ENCODE data around the gene GRK3.

Gene GRK3

GRCh38 chr22:25644122-25644521, 79.6 kb downstream of the GRK3 start:
- no CpG with 5 or more reads among the region's 3 CpGs for WGBS (ENCODE audit: extremely low coverage, insufficient coverage, insufficient read length)
- no peak overlapping the region for H3K4me2 ChIP-seq (ENCODE audit: low read length)

GRCh38 chr22:25645266-25645665, 80.8 kb downstream of the GRK3 start:
- H2BK5ac ChIP-seq (ENCODE audit: low read depth, low read length, poor library complexity) = no peak overlapping the region
- no peak overlapping the region for H4K12ac ChIP-seq (ENCODE audit: low read depth, low read length)
- no peak for DNase-seq
- H3K36me3 ChIP-seq (ENCODE audit: control insufficient read depth in 1 of 2, insufficient read depth in 2 of 2, low read length in 2 of 2) = no peaks in the 10 kb centered on the region
- H2BK12ac ChIP-seq (ENCODE audit: low read length) = no peak overlapping the region
- no peaks in the 10 kb centered on the region for H3K4me1 ChIP-seq (ENCODE audit: control insufficient read depth in 1 of 2, insufficient read depth in 2 of 2, low read length in 2 of 2)
- no peak overlapping the region for H3K4me2 ChIP-seq (ENCODE audit: low read length)
- no peak overlapping the region for H3K4ac ChIP-seq (ENCODE audit: low read depth, low read length)
- H4K8ac ChIP-seq (ENCODE audit: low read depth, low read length) = no peak overlapping the region
- H3K9me3 ChIP-seq (ENCODE audit: insufficient read depth, low read depth, low read length) = no peaks in the 10 kb centered on the region
- no peak overlapping the region for H2AFZ ChIP-seq (ENCODE audit: insufficient read depth, low read length, poor library complexity)
- H3K14ac ChIP-seq (ENCODE audit: low read length) = no peak overlapping the region
- H2AK5ac ChIP-seq (ENCODE audit: low read length) = no peak overlapping the region
- no peak overlapping the region for H3K27ac ChIP-seq (ENCODE audit: low read depth, low read length)
- no peaks in the 10 kb centered on the region for H3K79me2 ChIP-seq (ENCODE audit: control insufficient read depth, insufficient read depth, low read length, poor library complexity)
- no peak overlapping the region for H3K4me3 ChIP-seq (ENCODE audit: low read depth, low read length)
- WGBS (ENCODE audit: extremely low coverage, insufficient coverage, insufficient read length) = no CpG with 5 or more reads among the region's 6 CpGs
- no peaks in the 10 kb centered on the region for H3K27me3 ChIP-seq (ENCODE audit: insufficient read depth, low read length)
- H3K9ac ChIP-seq (ENCODE audit: low read length) = no peak overlapping the region
- no peak overlapping the region for H3K18ac ChIP-seq (ENCODE audit: low read length)
- no peak overlapping the region for H2BK120ac ChIP-seq (ENCODE audit: insufficient read depth, low read length, poor library complexity)
- no peaks in the 10 kb centered on the region for H3K79me1 ChIP-seq (ENCODE audit: low read length)
- H4K91ac ChIP-seq (ENCODE audit: low read depth, low read length) = no peak overlapping the region
- H3K23ac ChIP-seq (ENCODE audit: low read length) = no peak overlapping the region

More at GRCh38 chr22:25644122-25644521, 79.6 kb downstream of the GRK3 start:
- no peak overlapping the region for H3K9ac ChIP-seq (ENCODE audit: low read length)
- no peak overlapping the region for H4K8ac ChIP-seq (ENCODE audit: low read depth, low read length)
- H3K27me3 ChIP-seq (ENCODE audit: insufficient read depth, low read length) = no peaks in the 10 kb centered on the region
- no peak overlapping the region for H4K12ac ChIP-seq (ENCODE audit: low read depth, low read length)
- H3K27ac ChIP-seq (ENCODE audit: low read depth, low read length) = no peak overlapping the region
- H3K18ac ChIP-seq (ENCODE audit: low read length) = no peak overlapping the region
- no peak overlapping the region for H2AFZ ChIP-seq (ENCODE audit: insufficient read depth, low read length, poor library complexity)
- no peak overlapping the region for H2AK5ac ChIP-seq (ENCODE audit: low read length)
- H3K4ac ChIP-seq (ENCODE audit: low read depth, low read length) = no peak overlapping the region
- H3K4me3 ChIP-seq (ENCODE audit: low read depth, low read length) = no peak overlapping the region
- H3K23ac ChIP-seq (ENCODE audit: low read length) = no peak overlapping the region
- H2BK5ac ChIP-seq (ENCODE audit: low read depth, low read length, poor library complexity) = no peak overlapping the region
- H3K14ac ChIP-seq (ENCODE audit: low read length) = no peak overlapping the region
- H3K9me3 ChIP-seq (ENCODE audit: insufficient read depth, low read depth, low read length) = no peaks in the 10 kb centered on the region
- no peak overlapping the region for H4K91ac ChIP-seq (ENCODE audit: low read depth, low read length)
- H2BK12ac ChIP-seq (ENCODE audit: low read length) = no peak overlapping the region
- no peaks in the 10 kb centered on the region for H3K79me2 ChIP-seq (ENCODE audit: control insufficient read depth, insufficient read depth, low read length, poor library complexity)
- H3K4me1 ChIP-seq (ENCODE audit: control insufficient read depth in 1 of 2, insufficient read depth in 2 of 2, low read length in 2 of 2) = no peaks in the 10 kb centered on the region
- no peaks in the 10 kb centered on the region for H3K36me3 ChIP-seq (ENCODE audit: control insufficient read depth in 1 of 2, insufficient read depth in 2 of 2, low read length in 2 of 2)
- DNase-seq = no peak
- H2BK120ac ChIP-seq (ENCODE audit: insufficient read depth, low read length, poor library complexity) = no peak overlapping the region
- H3K79me1 ChIP-seq (ENCODE audit: low read length) = no peaks in the 10 kb centered on the region

GRCh38 chr22:25645964-25646363, 81.5 kb downstream of the GRK3 start:
- Histone ChIP-seq H3K4ac (ENCODE audit: low read depth, low read length) (no peak overlapping the region), H2AK5ac (ENCODE audit: low read length) (no peak overlapping the region), H3K9ac (ENCODE audit: low read length) (no peak overlapping the region), H3K18ac (ENCODE audit: low read length) (no peak overlapping the region), H3K4me2 (ENCODE audit: low read length) (no peak overlapping the region), H4K12ac (ENCODE audit: low read depth, low read length) (no peak overlapping the region), H4K91ac (ENCODE audit: low read depth, low read length) (no peak overlapping the region), H3K36me3 (ENCODE audit: control insufficient read depth in 1 of 2, insufficient read depth in 2 of 2, low read length in 2 of 2) (no peaks in the 10 kb centered on the region), H3K79me2 (ENCODE audit: control insufficient read depth, insufficient read depth, low read length, poor library complexity) (no peaks in the 10 kb centered on the region), H2AFZ (ENCODE audit: insufficient read depth, low read length, poor library complexity) (no peak overlapping the region), H3K4me3 (ENCODE audit: low read depth, low read length) (no peak overlapping the region), H3K4me1 (ENCODE audit: control insufficient read depth in 1 of 2, insufficient read depth in 2 of 2, low read length in 2 of 2) (no peaks in the 10 kb centered on the region), H2BK12ac (ENCODE audit: low read length) (no peak overlapping the region), H2BK5ac (ENCODE audit: low read depth, low read length, poor library complexity) (no peak overlapping the region), H3K79me1 (ENCODE audit: low read length) (no peaks in the 10 kb centered on the region), H3K14ac (ENCODE audit: low read length) (no peak overlapping the region), H3K23ac (ENCODE audit: low read length) (no peak overlapping the region), H2BK120ac (ENCODE audit: insufficient read depth, low read length, poor library complexity) (no peak overlapping the region), H3K9me3 (ENCODE audit: insufficient read depth, low read depth, low read length) (no peaks in the 10 kb centered on the region), H3K27me3 (ENCODE audit: insufficient read depth, low read length) (no peaks in the 10 kb centered on the region), H3K27ac (ENCODE audit: low read depth, low read length) (no peak overlapping the region), H4K8ac (ENCODE audit: low read depth, low read length) (no peak overlapping the region)
- no CpG with 5 or more reads among the region's 1 CpG for WGBS (ENCODE audit: extremely low coverage, insufficient coverage, insufficient read length)
- DNase-seq = no peak

GRCh38 chr22:25650833-25651232, 86.4 kb downstream of the GRK3 start:
- H3K79me1 ChIP-seq (ENCODE audit: low read length) = no peaks in the 10 kb centered on the region
- no peak overlapping the region for H3K23ac ChIP-seq (ENCODE audit: low read length)
- H4K91ac ChIP-seq (ENCODE audit: low read depth, low read length) = no peak overlapping the region
- no peak overlapping the region for H3K4me2 ChIP-seq (ENCODE audit: low read length)
- no peaks in the 10 kb centered on the region for H3K27me3 ChIP-seq (ENCODE audit: insufficient read depth, low read length)
- no peak overlapping the region for H3K4me3 ChIP-seq (ENCODE audit: low read depth, low read length)
- H4K8ac ChIP-seq (ENCODE audit: low read depth, low read length) = no peak overlapping the region
- no peaks in the 10 kb centered on the region for H3K36me3 ChIP-seq (ENCODE audit: control insufficient read depth in 1 of 2, insufficient read depth in 2 of 2, low read length in 2 of 2)
- no peak overlapping the region for H2AFZ ChIP-seq (ENCODE audit: insufficient read depth, low read length, poor library complexity)
- H3K9ac ChIP-seq (ENCODE audit: low read length) = no peak overlapping the region
- no peak overlapping the region for H2BK5ac ChIP-seq (ENCODE audit: low read depth, low read length, poor library complexity)
- no peak for DNase-seq
- no peak overlapping the region for H2AK5ac ChIP-seq (ENCODE audit: low read length)
- H3K79me2 ChIP-seq (ENCODE audit: control insufficient read depth, insufficient read depth, low read length, poor library complexity) = no peaks in the 10 kb centered on the region
- no peak overlapping the region for H2BK12ac ChIP-seq (ENCODE audit: low read length)
- no peak overlapping the region for H2BK120ac ChIP-seq (ENCODE audit: insufficient read depth, low read length, poor library complexity)
- H3K14ac ChIP-seq (ENCODE audit: low read length) = no peak overlapping the region
- H3K9me3 ChIP-seq (ENCODE audit: insufficient read depth, low read depth, low read length) = no peaks in the 10 kb centered on the region
- no peak overlapping the region for H3K27ac ChIP-seq (ENCODE audit: low read depth, low read length)
- H3K4me1 ChIP-seq (ENCODE audit: control insufficient read depth in 1 of 2, insufficient read depth in 2 of 2, low read length in 2 of 2) = no peaks in the 10 kb centered on the region
- no peak overlapping the region for H3K4ac ChIP-seq (ENCODE audit: low read depth, low read length)
- no peak overlapping the region for H3K18ac ChIP-seq (ENCODE audit: low read length)
- no peak overlapping the region for H4K12ac ChIP-seq (ENCODE audit: low read depth, low read length)

Measured in trophoblast cell (in vitro differentiated cells and primary cell).